GM18498 (cell line): ENCODE data around the gene ZBTB11.
"Not testable (repeated sequence)": the region's sequence is repeated elsewhere in the genome, so short reads cannot be mapped to it uniquely, and the experiment has no call there.

Source experiments
- ATAC-seq: cut with Tn5 transposase; IDR thresholded peaks from one replicate; pipeline ENCODE4 v1.9.1; 2021; ENCODE audit warnings: mild to moderate bottlenecking, moderate library complexity; ENCODE audit not compliant: unreplicated experiment

Gene ZBTB11

DNA sequence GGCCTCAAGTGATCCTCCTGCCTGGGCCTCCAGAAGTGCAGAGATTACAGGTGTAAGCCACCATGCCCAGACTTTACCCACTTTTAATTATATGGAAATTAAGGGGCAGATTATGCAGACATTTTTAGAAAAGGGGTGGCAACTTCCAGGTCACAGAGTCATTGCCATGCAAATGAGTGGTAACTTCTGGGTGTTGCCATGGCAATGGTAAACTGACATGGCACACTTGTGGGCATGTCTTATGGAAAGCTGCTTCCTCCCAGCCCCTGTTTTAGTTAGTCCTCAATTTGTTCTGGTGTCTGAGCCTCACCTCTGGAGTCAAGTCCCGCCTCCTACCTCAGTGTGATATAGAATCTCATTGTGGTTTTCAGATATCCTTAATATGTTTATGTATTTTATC lies 53.3 kb downstream of the ZBTB11 start:
- ATAC-seq = no peak

- no peak for ATAC-seq
These were observed 57.2 kb downstream of the ZBTB11 start for GRCh38 chr3:101619734-101620133.

GRCh38 chr3:101618726-101619125 lies 58.2 kb downstream of the ZBTB11 start:
- ATAC-seq = no peak

DNA sequence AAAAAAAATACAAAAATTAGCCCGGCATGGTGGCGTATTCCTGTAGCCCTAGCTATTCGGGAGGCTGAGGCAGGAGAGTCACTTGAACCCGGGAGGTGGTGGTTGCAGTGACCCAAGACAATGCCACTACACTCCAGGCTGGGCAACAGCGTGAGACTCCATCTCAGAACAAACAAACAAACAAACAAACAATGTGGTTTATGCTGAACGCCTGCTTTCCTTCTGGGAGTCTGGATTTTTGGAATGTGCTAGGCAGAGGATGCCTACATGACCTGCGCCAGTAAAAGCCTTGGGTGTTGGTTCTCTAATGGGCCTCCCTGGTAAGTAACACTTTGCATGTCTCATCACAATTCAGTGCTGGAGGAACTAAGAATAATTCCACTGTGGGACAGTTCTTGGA lies 59.5 kb downstream of the ZBTB11 start:
- no peak for ATAC-seq

- no peak for ATAC-seq
These were observed 61.4 kb downstream of the ZBTB11 start for GRCh38 chr3:101615525-101615924.

DNA sequence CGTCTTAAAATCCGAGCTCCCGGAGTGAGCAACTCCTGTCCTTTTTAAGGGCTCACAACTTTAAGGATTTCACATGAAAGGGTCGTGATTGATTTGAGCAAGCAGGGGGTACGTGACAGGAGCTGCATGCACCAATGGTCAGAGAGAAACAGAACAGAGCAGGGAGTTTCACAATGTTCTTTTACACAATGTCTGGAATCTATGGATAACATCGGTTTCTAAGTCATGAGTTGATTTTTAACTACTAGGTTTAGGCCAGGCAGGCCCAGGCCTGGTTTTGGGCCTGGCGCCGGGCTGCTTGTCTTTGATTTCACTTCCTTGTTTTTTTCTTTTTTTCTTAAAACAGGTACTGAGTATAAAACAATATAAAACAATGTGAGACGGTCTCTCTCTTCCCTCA lies 63.9 kb downstream of the ZBTB11 start:
- ATAC-seq = not testable (repeated sequence)

- no peak for ATAC-seq
These were observed 65.9 kb downstream of the ZBTB11 start for GRCh38 chr3:101611023-101611422.

- ATAC-seq = not testable (repeated sequence)
These were observed 71.5 kb downstream of the ZBTB11 start for GRCh38 chr3:101605398-101605797.

DNA sequence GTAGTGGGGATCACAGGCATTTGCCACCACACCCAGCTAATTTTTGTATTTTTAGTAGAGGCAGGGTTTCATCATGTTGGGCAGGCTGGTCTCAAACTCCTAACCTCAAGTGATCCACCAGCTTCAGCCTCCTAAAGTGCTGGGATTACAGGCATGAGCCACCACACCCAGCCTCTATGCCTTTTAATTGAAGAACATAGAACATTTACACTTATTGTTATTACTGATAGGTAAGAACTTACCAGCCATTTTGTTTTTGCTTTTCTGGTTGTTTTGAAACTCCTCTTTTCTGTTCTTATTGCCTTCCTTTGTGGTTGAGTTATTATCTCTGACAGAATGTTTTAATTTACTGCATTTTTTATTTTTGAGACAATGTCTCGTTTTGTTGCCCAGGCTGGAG lies 73.7 kb downstream of the ZBTB11 start:
- no peak for ATAC-seq

- no peak for ATAC-seq
These were observed 74.2 kb downstream of the ZBTB11 start for GRCh38 chr3:101602731-101603130.
